HG02970 (cell line): Measurements from ENCODE around the gene FOLR2.
"Not testable (repeated sequence)": the region's sequence is repeated elsewhere in the genome, so short reads cannot be mapped to it uniquely, and the experiment has no call there.

Experiments
- ATAC-seq: cut with Tn5 transposase; IDR thresholded peaks from one replicate; pipeline ENCODE4 v1.9.1; 2021; ENCODE audit warnings: mild to moderate bottlenecking, moderate library complexity, moderate number of reproducible peaks; ENCODE audit not compliant: unreplicated experiment, low FRiP score

FOLR2 gene

GRCh38 chr11:72216638-72217037, at the start of gene FOLR2:
Gene FOLR2 (plus strand): TSS chr11:72216794. CDS start chr11:72218585, 1,791 bp downstream.
- ATAC-seq: no peak

- not testable (repeated sequence) for ATAC-seq
Observed at GRCh38 chr11:72169046-72169555, 47.5 kb upstream of the FOLR2 start.

- ATAC-seq: not testable (repeated sequence)
Observed at GRCh38 chr11:72169754-72170153, 46.8 kb upstream of the FOLR2 start.

- ATAC-seq: not testable (repeated sequence)
Observed at GRCh38 chr11:72172043-72172442, 44.6 kb upstream of the FOLR2 start.

GRCh38 chr11:72173291-72173690, 43.3 kb upstream of the FOLR2 start:
- ATAC-seq: no peak

GRCh38 chr11:72174302-72175070, 42.1 kb upstream of the FOLR2 start:
- no peak for ATAC-seq

GRCh38 chr11:72177656-72178055, 38.9 kb upstream of the FOLR2 start:
- ATAC-seq: no peak

GRCh38 chr11:72179049-72179803, 37.4 kb upstream of the FOLR2 start:
- ATAC-seq: no peak

GRCh38 chr11:72179804-72180396, 36.7 kb upstream of the FOLR2 start:
- ATAC-seq: no peak

- ATAC-seq: not testable (repeated sequence)
Observed at GRCh38 chr11:72180892-72181552, 35.6 kb upstream of the FOLR2 start.

GRCh38 chr11:72181553-72181958, 35.0 kb upstream of the FOLR2 start:
- not testable (repeated sequence) for ATAC-seq

- no peak for ATAC-seq
Observed at GRCh38 chr11:72188267-72188666, 28.3 kb upstream of the FOLR2 start.

- no peak for ATAC-seq
Observed at GRCh38 chr11:72189455-72190250, 26.9 kb upstream of the FOLR2 start.

GRCh38 chr11:72190631-72191071, 25.9 kb upstream of the FOLR2 start:
- no peak for ATAC-seq

- no peak for ATAC-seq
Observed at GRCh38 chr11:72191961-72192381, 24.6 kb upstream of the FOLR2 start, which contains the start of gene FOLR1. Gene FOLR1 (plus strand): TSS chr11:72192140. CDS start chr11:72192174, 34 bp downstream.

- ATAC-seq: no peak
Observed at GRCh38 chr11:72195518-72196270, 20.9 kb upstream of the FOLR2 start.

GRCh38 chr11:72201445-72201844, 15.1 kb upstream of the FOLR2 start:
- ATAC-seq: not testable (repeated sequence)

GRCh38 chr11:72202571-72202970, 14.0 kb upstream of the FOLR2 start:
- no peak for ATAC-seq

- no peak for ATAC-seq
Observed at GRCh38 chr11:72203163-72203562, 13.4 kb upstream of the FOLR2 start.
